Kidney (tissue), 14 donors: ENCODE measurements around the gene KTN1. TPM values are rescaled to one million over a fixed set of nuclear protein-coding genes. Genes with fewer than 3 reads are reported as not detected.

ENCODE experiments used
- DNase-seq, 5 donors: peaks; one replicate each; pipeline ENCODE4 v3.0.0-alpha.2; 2013 to 2020
- FAIRE-seq: peaks from 2 replicates; lab custom pipeline; 2012; peaks lifted over from hg19 to GRCh38; lab: Jason Lieb, UNC
- H3K27ac ChIP-seq, 2 donors: one replicate each; pipeline ENCODE4 v1.7.0; 2013; ENCODE audit warnings: low read depth in 2 of 2, low read length in 2 of 2, inconsistent platforms in 1 of 2
- H3K27me3 ChIP-seq: one replicate; pipeline ENCODE4 v1.7.1; 2013; ENCODE audit warnings: low read length, inconsistent platforms; ENCODE audit not compliant: control insufficient read depth, insufficient read depth
- H3K36me3 ChIP-seq, 3 donors: one replicate each; pipeline versions ENCODE4 v1.7.0 to v1.7.1; 2013; ENCODE audit warnings: low read length in 3 of 3, control low read depth in 1 of 3, inconsistent platforms in 1 of 3; ENCODE audit not compliant: insufficient read depth in 3 of 3, control insufficient read depth in 2 of 3
- H3K4me1 ChIP-seq, 3 donors: one replicate each; pipeline versions ENCODE4 v1.7.0 to v1.7.1; 2013; ENCODE audit warnings: low read length in 3 of 3, inconsistent platforms in 1 of 3, low read depth in 1 of 3; ENCODE audit not compliant: control insufficient read depth in 2 of 3, insufficient read depth in 2 of 3
- H3K4me3 ChIP-seq, 3 donors: one replicate each; pipeline versions ENCODE4 v1.7.0 to v1.8.1; 2013; ENCODE audit warnings: low read length in 3 of 3, control low read depth in 1 of 3, inconsistent platforms in 1 of 3
- H3K9ac ChIP-seq, 3 donors: one replicate each; pipeline versions ENCODE4 v1.7.0 to v1.7.1; 2013; ENCODE audit warnings: low read length in 3 of 3, control low read depth in 1 of 3, inconsistent platforms in 1 of 3
- H3K9me3 ChIP-seq, 3 donors: one replicate each; pipeline versions ENCODE4 v1.7.0 to v1.7.1; 2013; ENCODE audit warnings: low read length in 3 of 3, control low read depth in 1 of 3, inconsistent platforms in 1 of 3; ENCODE audit not compliant: control insufficient read depth in 2 of 3, insufficient read depth in 1 of 3
- CTCF ChIP-seq: IDR thresholded peaks from 3 replicates; pipeline ENCODE4 v1.5.1; 2012; ENCODE audit warnings: mild to moderate bottlenecking, moderate library complexity, borderline replicate concordance; ENCODE audit not compliant: insufficient read depth; ENCODE audit errors: extremely low read depth
- intact Hi-C: fragments of 100-400 bp; cut with DNase I; formaldehyde crosslinking; loops from one replicate; pipeline ENCODE4 v1.11.1; 2022
- polyA plus RNA-seq: library from polyadenylated mRNA; stranded (reverse); fragments of 350-450 nt; fragmentation: Illumina TruSeq; extraction: RNeasy Lipid Tissue Mini Kit (QIAGEN cat#74804); gene quantifications from one replicate; pipeline ENCODE4 v1.2.3, GENCODE V29; 2014; ENCODE audit warnings: low read depth, low replicate concordance; ENCODE audit not compliant: insufficient read depth
- total RNA-seq: library from RNA; stranded (reverse); fragmentation: NEBNext Ultra II Directional; extraction: Animal tissue kit (Norgen Biotek cat#: 25700); gene quantifications from one replicate; pipeline ENCODE4 v1.2.1, GENCODE V29; 2021
- donor health status: control.
- donor health status: control.
- donor health status: control.
- donor health status: control.
- donor health status: control.
- donor health status: DM: yes; HTN: yes; CAD: no.
- donor health status: Normal renal cell carcinoma (clear cell type).

The KTN1 gene
- total and polyA plus RNA-seq, 2 donors from 2014 or later = 106 to 155 TPM

GRCh38 chr14:55532645-55533344 is 47.2 kb upstream of the KTN1 start:
- no peak for TF ChIP-seq CTCF
- Histone ChIP-seq H3K4me3 (no peak overlapping the region), H3K27ac (no peak overlapping the region), H3K9ac (no peak overlapping the region), H3K27me3 (no peaks in the 10 kb centered on the region), H3K9me3 (no peaks in the 10 kb centered on the region), H3K4me1 (no peaks in the 10 kb centered on the region), H3K36me3 (no peaks in the 10 kb centered on the region)
- intact Hi-C loops = no loop called here
- FAIRE-seq (no peak), DNase-seq (no peak)

- no peaks in the 10 kb centered on the region for H3K9me3 ChIP-seq
- no peaks in the 10 kb centered on the region for H3K4me1 ChIP-seq
- H3K4me3 ChIP-seq = no peak overlapping the region
- no peak for FAIRE-seq
- no peaks in the 10 kb centered on the region for H3K27me3 ChIP-seq
- DNase-seq = no peak
- H3K9ac ChIP-seq = no peak overlapping the region
- no peaks in the 10 kb centered on the region for H3K36me3 ChIP-seq
- intact Hi-C loops = no loop called here
- no peak for TF ChIP-seq CTCF
- H3K27ac ChIP-seq = no peak overlapping the region
These were observed 46.0 kb upstream of the KTN1 start for GRCh38 chr14:55533960-55534359.

GRCh38 chr14:55535516-55536203 is 44.3 kb upstream of the KTN1 start:
- no peaks in the 10 kb centered on the region for H3K9me3 ChIP-seq
- H3K9ac ChIP-seq = no peak overlapping the region
- H3K27me3 ChIP-seq = no peaks in the 10 kb centered on the region
- intact Hi-C loops = no loop called here
- no peak overlapping the region for H3K27ac ChIP-seq
- FAIRE-seq (no peak), DNase-seq (no peak)
- H3K4me3 ChIP-seq = no peak overlapping the region
- H3K36me3 ChIP-seq = no peaks in the 10 kb centered on the region
- no peaks in the 10 kb centered on the region for H3K4me1 ChIP-seq
- no peak for TF ChIP-seq CTCF
